H1 (cell line): ENCODE results near the gene DUSP9. TPM values are rescaled to one million over a fixed set of nuclear protein-coding genes. Genes with fewer than 3 reads are reported as not detected.
A peak's percentile ranks its signal among the peaks of the same experiment; 100 is the strongest.

ENCODE experiments used
- CTCF ChIA-PET: fragments of 300-600 bp; sonication (Branson Sonifier 250); formaldehyde crosslinking; loops from one replicate; lab custom pipeline; 2021; ENCODE audit not compliant: partially characterized antibody; lab: Charles Lee
- POLR2A ChIA-PET: fragments of 300-600 bp; sonication (Branson Sonifier 250); formaldehyde crosslinking; loops from one replicate; lab custom pipeline; 2021; ENCODE audit warnings: inconsistent platforms; ENCODE audit not compliant: partially characterized antibody; lab: Charles Lee
- DNase-seq, 2 experiments: peaks; one replicate each; pipeline versions ENCODE4 v3.0.0 to v3.0.0-alpha.2; 2010 to 2022; ENCODE audit warnings: low spot score in 2 of 2, low read depth in 1 of 2, mixed read lengths in 1 of 2
- FAIRE-seq: peaks from 2 replicates; lab custom pipeline; 2011; peaks lifted over from hg19 to GRCh38; lab: Jason Lieb, UNC
- H2AFZ ChIP-seq: 2 replicates; pipeline ENCODE4 v1.8.1; 2012; ENCODE audit warnings: low read length, inconsistent platforms
- H2AK5ac ChIP-seq: 2 replicates; pipeline ENCODE4 v1.6.1; 2013; ENCODE audit warnings: low read depth, low read length
- H2BK120ac ChIP-seq: replicated peaks from 2 replicates; pipeline ENCODE3; 2013; ENCODE audit warnings: low read depth, low read length, inconsistent platforms
- H2BK12ac ChIP-seq: 2 replicates; pipeline ENCODE4 v1.6.1; 2013; ENCODE audit warnings: low read depth, low read length
- H2BK15ac ChIP-seq: 2 replicates; pipeline ENCODE4 v1.6.1; 2013; ENCODE audit warnings: low read length
- H2BK20ac ChIP-seq: 2 replicates; pipeline ENCODE4 v1.6.1; 2013; ENCODE audit warnings: low read length
- H2BK5ac ChIP-seq: 2 replicates; pipeline ENCODE4 v1.6.1; 2013; ENCODE audit warnings: low read depth, low read length
- H3K14ac ChIP-seq: 2 replicates; pipeline ENCODE4 v1.6.1; 2013; ENCODE audit warnings: inconsistent platforms; ENCODE audit not compliant: insufficient read length
- H3K18ac ChIP-seq: 2 replicates; pipeline ENCODE4 v1.6.1; 2013; ENCODE audit warnings: low read length; ENCODE audit errors: extremely low read depth
- H3K23ac ChIP-seq: 2 replicates; pipeline ENCODE4 v1.6.1; 2013; ENCODE audit warnings: inconsistent platforms; ENCODE audit not compliant: insufficient read length
- H3K23me2 ChIP-seq: 2 replicates; pipeline ENCODE4 v1.6.1; 2013; ENCODE audit warnings: low read depth, low read length
- H3K27ac ChIP-seq: 2 replicates; pipeline ENCODE4 v1.6.1; 2011; ENCODE audit warnings: low read depth, low read length, inconsistent platforms
- H3K27me3 ChIP-seq, 4 experiments: replicated peaks in 1 of 4; 1 replicate in 1 of 4; 2 replicates in 3 of 4; pipeline versions ENCODE4 v1.6.1 to v1.8.1; 2011 to 2013; ENCODE audit warnings: low read length in 3 of 4, mild to moderate bottlenecking in 3 of 4, inconsistent platforms in 2 of 4, mixed read lengths in 2 of 4, moderate library complexity in 1 of 4; ENCODE audit not compliant: control insufficient read depth in 3 of 4, insufficient read depth in 3 of 4; ENCODE audit errors: extremely low read depth in 1 of 4
- H3K36me3 ChIP-seq, 4 experiments: 2 replicates each; pipeline versions ENCODE4 v1.6.1 to v1.8.1; 2011 to 2013; ENCODE audit warnings: mild to moderate bottlenecking in 4 of 4, low read length in 3 of 4, moderate library complexity in 2 of 4, control low read depth in 1 of 4, inconsistent platforms in 1 of 4; ENCODE audit not compliant: insufficient read depth in 4 of 4, control insufficient read depth in 2 of 4
- H3K4ac ChIP-seq: replicated peaks from 2 replicates; pipeline ENCODE3; 2013; ENCODE audit warnings: low read length, low read depth, mixed read lengths, inconsistent platforms; ENCODE audit not compliant: insufficient read length
- H3K4me1 ChIP-seq, 4 experiments: replicated peaks in 1 of 4; 1 replicate in 1 of 4; 2 replicates in 3 of 4; pipeline versions ENCODE4 v1.6.1 to v1.8.1; 2011 to 2013; ENCODE audit warnings: low read length in 3 of 4, inconsistent platforms in 2 of 4, mixed read lengths in 1 of 4; ENCODE audit not compliant: insufficient read depth in 4 of 4, control insufficient read depth in 3 of 4
- H3K4me2 ChIP-seq, 2 experiments: 2 replicates each; pipeline versions ENCODE4 v1.6.1 to v1.8.1; 2011 to 2013; ENCODE audit warnings: low read depth in 2 of 2, low read length in 2 of 2, control low read depth in 1 of 2, inconsistent platforms in 1 of 2, mild to moderate bottlenecking in 1 of 2; ENCODE audit not compliant: insufficient read depth in 1 of 2
- H3K4me3 ChIP-seq, 4 experiments: fragments of 200-600, 300-600 bp in 1 of 4; sonication (generic), shearing (Covaris generic), sonication (Bioruptor Twin) in 1 of 4; 2 replicates each; pipeline versions ENCODE4 v1.5.1 to v1.8.1; 2011 to 2016; ENCODE audit warnings: low read length in 4 of 4, low read depth in 3 of 4, control low read depth in 2 of 4, inconsistent platforms in 2 of 4, mild to moderate bottlenecking in 2 of 4, mixed read lengths in 1 of 4, moderate library complexity in 1 of 4; ENCODE audit not compliant: insufficient read depth in 2 of 4; ENCODE audit errors: extremely low read depth in 1 of 4
- H3K56ac ChIP-seq: replicated peaks from 2 replicates; pipeline ENCODE3; 2013; ENCODE audit warnings: low read depth, mild to moderate bottlenecking, mixed read lengths, low read length, inconsistent platforms; ENCODE audit not compliant: insufficient read length
- H3K79me1 ChIP-seq: 2 replicates; pipeline ENCODE4 v1.6.1; 2013; ENCODE audit warnings: low read depth, low read length, control low read depth
- H3K79me2 ChIP-seq, 2 experiments: 2 replicates each; pipeline versions ENCODE4 v1.6.1 to v1.8.1; 2012 to 2013; ENCODE audit warnings: low read length in 2 of 2, mild to moderate bottlenecking in 2 of 2, inconsistent platforms in 1 of 2; ENCODE audit not compliant: insufficient read depth in 2 of 2, control insufficient read depth in 1 of 2
- H3K9ac ChIP-seq, 4 experiments: replicated peaks in 1 of 4; 1 replicate in 1 of 4; 2 replicates in 3 of 4; pipeline versions ENCODE4 v1.6.1 to v1.8.1; 2011 to 2013; ENCODE audit warnings: low read depth in 3 of 4, low read length in 3 of 4, control low read depth in 2 of 4, mild to moderate bottlenecking in 2 of 4, moderate library complexity in 2 of 4, inconsistent platforms in 1 of 4; ENCODE audit errors: extremely low read depth in 1 of 4
- H3K9me3 ChIP-seq, 2 experiments: 2 replicates each; pipeline versions ENCODE4 v1.6.1 to v1.8.1; 2012 to 2013; ENCODE audit warnings: mild to moderate bottlenecking in 2 of 2, moderate library complexity in 2 of 2, control low read depth in 1 of 2, inconsistent platforms in 1 of 2, low read depth in 1 of 2, low read length in 1 of 2, mixed read lengths in 1 of 2; ENCODE audit not compliant: insufficient read depth in 2 of 2
- H4K20me1 ChIP-seq, 2 experiments: replicated peaks in 1 of 2; 2 replicates each; pipeline versions ENCODE3 to v1.8.1; 2011 to 2013; ENCODE audit warnings: inconsistent platforms in 2 of 2, low read length in 2 of 2, mild to moderate bottlenecking in 1 of 2; ENCODE audit not compliant: insufficient read depth in 2 of 2, control insufficient read depth in 1 of 2
- H4K5ac ChIP-seq: 2 replicates; pipeline ENCODE4 v1.6.1; 2013; ENCODE audit warnings: low read length, low read depth, mixed read lengths, inconsistent platforms; ENCODE audit not compliant: insufficient read length
- H4K8ac ChIP-seq: 2 replicates; pipeline ENCODE4 v1.8.0; 2013; ENCODE audit warnings: mild to moderate bottlenecking, moderate library complexity, low read length, inconsistent platforms; ENCODE audit not compliant: insufficient read depth; ENCODE audit errors: extremely low read depth
- H4K91ac ChIP-seq: replicated peaks from 2 replicates; pipeline ENCODE3; 2013; ENCODE audit warnings: low read length, mixed read lengths, inconsistent platforms; ENCODE audit not compliant: insufficient read length
- JUND ChIP-seq: IDR thresholded peaks from 2 replicates; pipeline ENCODE4 v1.6.1; 2011; ENCODE audit warnings: mild to moderate bottlenecking, improper control_type of control experiment, low read length
- TBP ChIP-seq: IDR thresholded peaks from 2 replicates; pipeline ENCODE4 v1.6.1; 2011; ENCODE audit warnings: low read depth, low read length, improper control_type of control experiment
- WGBS, 2 experiments: shearing (Covaris generic) in 1 of 2; methylation state at CpG; one replicate each; pipeline versions ENCODE4 v1.1.6 to v1.1.7; 2013 to 2015; ENCODE audit warnings: low lambda C conversion rate in 2 of 2, mixed read lengths in 2 of 2, inconsistent platforms in 1 of 2, low coverage in 1 of 2, missing lambda C conversion rate in 1 of 2; ENCODE audit not compliant: insufficient replicate concordance in 2 of 2, insufficient coverage in 1 of 2, insufficient read length in 1 of 2; ENCODE audit errors: extremely low coverage in 1 of 2, missing lambda C conversion rate in 1 of 2; 5-methylcytosine and 5-hydroxymethylcytosine counted together
- polyA plus RNA-seq, 7 experiments: library from polyadenylated mRNA; depleted of rRNA in 3 of 7; stranded (reverse) in 5 of 7; unstranded in 2 of 7; fragments of >200 nt in 5 of 7; fragments of 200-250 nt in 2 of 7; gene quantifications; 1 replicate in 5 of 7; 2 replicates in 1 of 7; 4 replicates in 1 of 7; pipeline versions ENCODE4 v1.2.1 to v1.2.3, GENCODE V29; 2011 to 2013; ENCODE audit warnings: missing spikeins in 2 of 7, mixed read lengths in 2 of 7
- total RNA-seq: library from RNA; stranded (reverse); fragmentation: NEBNext Ultra II Directional; extraction: Animal tissue kit (Norgen Biotek cat#: 25700); gene quantifications from 2 replicates; pipeline ENCODE4 v1.2.1, GENCODE V29; 2021

DUSP9 gene
- total and polyA plus RNA-seq, 2 of the 8 experiments (the other 6 are each of a cell fraction or from before 2014, with no cell fraction given) = 0.80 to 1.1 TPM

GRCh38 chrX:153685156-153685536 is 38.1 kb downstream of the DUSP9 start:
- Histone ChIP-seq H2AK5ac (no peak overlapping the region), H3K18ac (peak overlapping the region; percentile 32; the same call in 1 of the 2 replicates), H2BK12ac (no peak overlapping the region), H3K27me3 (no peaks in the 10 kb centered on the region), H4K8ac (peak overlapping the region; percentile 85; the same call in 1 of the 2 replicates), H4K91ac (peak overlapping the region; percentile 91), H2BK5ac (peak overlapping the region; percentile 78; the same call in 1 of the 2 replicates), H3K23ac (no peak overlapping the region), H2BK20ac (no peak overlapping the region), H2BK15ac (no peak overlapping the region), H3K14ac (no peak overlapping the region), H3K4me1 (peaks cover 0 to 24% (median 11%) of the 10 kb centered on the region in 4 experiments; a peak in 6 of 7 replicates), H3K79me1 (no peaks in the 10 kb centered on the region; the same call in 1 of the 2 replicates), H3K4me2 (peak overlapping the region; percentile 45 to 57), H3K36me3 (peaks cover 0 to 4% (median 0%) of the 10 kb centered on the region in 4 experiments; a peak in 1 of 8 replicates), H3K23me2 (no peaks in the 10 kb centered on the region), H3K9me3 (peaks cover 4 to 5% of the 10 kb centered on the region in 2 experiments; a peak in 2 of 4 replicates), H3K4me3 (peak overlapping the region in 1 of 4 experiments; percentile 48; a peak in 3 of 8 replicates), H3K9ac (peak overlapping the region in 2 of 4 experiments; percentile 8 to 30; a peak in 2 of 7 replicates), H3K27ac (peak overlapping the region; percentile 73; the same call in 1 of the 2 replicates), H4K5ac (peak overlapping the region; percentile 66)
- CTCF ChIA-PET = interaction anchor here (1.1 to 2.9 kb wide), 6 partner anchors 10 to 117 kb away, joined by 3 to 24 read pairs (median 8); no protein-coding TSS in a partner anchor
- no peak for DNase-seq
- TF ChIP-seq TBP (no peak), JUND (no peak)
- TF ChIP-seq, all 59 proteins: peak for 0
- 10% methylated on average over 8 of the region's 21 CpGs; no CpG with 5 or more reads in 1 of the 2 experiments for WGBS, 2 experiments
- H3K79me2 ChIP-seq = peaks cover 0 to 11% of the 10 kb centered on the region in 2 experiments; a peak in 3 of 4 replicates
- no peak overlapping the region for H3K4ac ChIP-seq
- POLR2A ChIA-PET = interaction anchor here (0.9 to 1.5 kb wide), 5 partner anchors 9 to 240 kb away, joined by 3 to 4 read pairs (median 4); partner anchors contain the start of gene ARHGAP4
- no peak overlapping the region for H2AFZ ChIP-seq
- H2BK120ac ChIP-seq = no peak overlapping the region
- peak overlapping the region; percentile 30 for H3K56ac ChIP-seq
- FAIRE-seq = no peak
- H4K20me1 ChIP-seq = peaks cover 2 to 3% of the 10 kb centered on the region in 2 experiments
